ENCODE measurements around the gene HS3ST5.

- TF ChIP-seq, protein P1, sequence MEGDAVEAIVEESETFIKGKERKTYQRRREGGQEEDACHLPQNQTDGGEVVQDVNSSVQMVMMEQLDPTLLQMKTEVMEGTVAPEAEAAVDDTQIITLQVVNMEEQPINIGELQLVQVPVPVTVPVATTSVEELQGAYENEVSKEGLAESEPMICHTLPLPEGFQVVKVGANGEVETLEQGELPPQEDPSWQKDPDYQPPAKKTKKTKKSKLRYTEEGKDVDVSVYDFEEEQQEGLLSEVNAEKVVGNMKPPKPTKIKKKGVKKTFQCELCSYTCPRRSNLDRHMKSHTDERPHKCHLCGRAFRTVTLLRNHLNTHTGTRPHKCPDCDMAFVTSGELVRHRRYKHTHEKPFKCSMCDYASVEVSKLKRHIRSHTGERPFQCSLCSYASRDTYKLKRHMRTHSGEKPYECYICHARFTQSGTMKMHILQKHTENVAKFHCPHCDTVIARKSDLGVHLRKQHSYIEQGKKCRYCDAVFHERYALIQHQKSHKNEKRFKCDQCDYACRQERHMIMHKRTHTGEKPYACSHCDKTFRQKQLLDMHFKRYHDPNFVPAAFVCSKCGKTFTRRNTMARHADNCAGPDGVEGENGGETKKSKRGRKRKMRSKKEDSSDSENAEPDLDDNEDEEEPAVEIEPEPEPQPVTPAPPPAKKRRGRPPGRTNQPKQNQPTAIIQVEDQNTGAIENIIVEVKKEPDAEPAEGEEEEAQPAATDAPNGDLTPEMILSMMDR (IDR thresholded peaks at IDR 0.05): no peak
- no peak for TF ChIP-seq POLR2A (IDR thresholded peaks at IDR 0.05)
These were observed 56.6 kb downstream of the HS3ST5 start for GRCh38 chr6:114286211-114286610.

Measured in esophagus squamous epithelium (tissue), 4 donors.